Frontal cortex (tissue), 4 donors: ENCODE data around the gene VSTM2L. TPM values are rescaled to one million over a fixed set of nuclear protein-coding genes. Genes with fewer than 3 reads are reported as not detected.

Source experiments
- DNase-seq, 2 donors: peaks; one replicate each; pipeline ENCODE4 v3.0.0; 2012; ENCODE audit warnings: low spot score in 2 of 2
- FAIRE-seq: peaks from 2 replicates; lab custom pipeline; 2012; peaks lifted over from hg19 to GRCh38; lab: Jason Lieb, UNC
- total RNA-seq: library from RNA; depleted of rRNA; stranded (reverse); fragments of >200 nt; gene quantifications from one replicate; pipeline ENCODE4 v1.2.3, GENCODE V29; 2014
- donor health status: control.
- donor health status: control.
- donor health status: control.

VSTM2L gene
- total RNA-seq, 1 donor from 2014 or later = 201 TPM

DNA sequence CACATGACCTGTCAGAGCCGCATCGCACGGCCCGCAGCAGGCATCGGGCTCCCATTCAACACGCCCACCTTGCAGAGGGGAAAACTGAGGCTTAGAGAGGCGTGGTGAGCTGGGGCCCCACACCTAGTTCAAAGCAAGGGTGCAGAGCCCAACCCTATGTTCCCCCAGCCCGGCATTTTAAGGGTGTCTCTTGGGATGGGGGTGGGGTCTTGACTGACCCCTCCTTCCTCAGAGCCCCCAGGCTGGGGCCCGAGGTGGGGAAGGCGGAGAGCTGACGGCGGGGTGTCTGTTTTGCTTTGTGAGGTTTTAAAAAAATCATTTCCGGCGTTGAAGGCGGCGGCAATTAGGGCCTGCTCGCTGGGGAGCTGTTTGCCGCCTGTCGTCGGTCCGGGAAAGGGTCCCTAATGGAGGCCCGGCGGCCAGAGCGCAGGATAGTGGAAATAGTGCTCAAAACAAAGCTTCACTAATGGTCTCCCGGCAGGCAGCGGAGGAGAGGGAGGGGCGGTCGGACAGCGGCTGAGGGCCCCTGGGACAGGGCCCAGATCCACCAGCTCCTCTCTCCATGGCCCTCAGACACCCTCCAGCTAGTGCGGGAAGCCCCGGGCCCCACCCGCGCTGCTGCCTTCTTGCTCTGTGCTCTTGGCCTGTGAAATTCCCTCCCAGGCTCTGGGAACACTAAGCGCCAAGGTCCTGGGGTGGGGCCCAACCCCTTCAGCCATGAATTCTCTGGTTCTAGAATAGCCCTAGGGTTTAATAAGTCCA is 11.9 kb downstream of the VSTM2L start:
- no peak for DNase-seq
- no peak for FAIRE-seq

DNA sequence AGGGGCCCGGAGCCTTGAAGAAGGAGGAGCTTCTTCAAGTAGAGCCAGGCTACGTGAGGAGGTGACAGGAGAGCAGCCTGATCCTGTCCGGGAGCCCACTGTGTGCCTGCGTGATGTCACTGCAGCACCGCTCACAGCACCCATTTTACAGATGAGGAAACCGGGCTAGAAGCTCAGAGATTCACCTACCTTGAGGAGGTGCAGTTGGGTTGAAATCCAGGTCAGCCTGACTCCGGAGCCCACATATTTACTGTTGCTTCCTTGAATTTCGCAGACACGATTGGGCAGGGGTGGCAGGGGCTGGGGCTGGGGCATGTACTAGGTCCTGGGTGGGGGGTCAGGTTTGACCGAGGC is 12.5 kb downstream of the VSTM2L start:
- FAIRE-seq (no peak), DNase-seq (no peak)

DNA sequence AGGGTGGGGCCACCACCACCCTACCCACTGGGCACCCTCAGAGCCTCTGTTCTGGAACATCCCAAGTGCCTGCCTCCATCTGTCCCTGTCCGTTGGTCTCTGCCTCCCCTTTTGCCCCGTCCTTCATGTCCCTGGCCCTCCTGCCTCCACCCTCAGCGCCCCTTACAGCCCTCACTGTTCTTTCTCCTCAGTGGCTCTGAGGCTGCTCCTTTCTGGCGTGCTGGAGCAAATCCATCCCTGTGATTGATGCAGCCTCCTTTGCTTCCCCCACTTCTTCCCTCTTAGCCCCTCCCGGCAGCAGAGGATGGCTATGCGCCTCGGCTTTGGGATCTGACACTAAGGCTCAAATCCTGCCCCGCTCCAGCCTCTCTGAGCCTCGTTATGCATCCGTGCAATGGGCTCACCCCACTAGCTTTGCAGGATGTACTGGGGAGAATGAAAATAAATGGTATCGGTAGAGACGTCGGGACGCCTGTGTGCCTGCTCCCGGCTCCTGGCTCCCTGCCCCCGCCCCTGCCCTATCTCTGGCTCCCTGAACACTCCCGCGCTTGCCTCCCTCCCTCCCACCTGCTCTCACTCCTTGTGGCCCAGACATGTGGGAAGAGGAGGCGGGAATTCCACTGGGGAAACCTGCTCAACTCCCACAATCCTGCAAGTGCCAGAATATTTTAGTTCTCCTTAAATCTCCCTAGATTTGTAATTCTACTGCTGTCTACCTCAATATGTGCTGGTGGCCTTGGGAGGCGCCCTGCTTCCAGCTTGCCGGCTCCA is 13.1 kb downstream of the VSTM2L start:
- no peak for FAIRE-seq

DNA sequence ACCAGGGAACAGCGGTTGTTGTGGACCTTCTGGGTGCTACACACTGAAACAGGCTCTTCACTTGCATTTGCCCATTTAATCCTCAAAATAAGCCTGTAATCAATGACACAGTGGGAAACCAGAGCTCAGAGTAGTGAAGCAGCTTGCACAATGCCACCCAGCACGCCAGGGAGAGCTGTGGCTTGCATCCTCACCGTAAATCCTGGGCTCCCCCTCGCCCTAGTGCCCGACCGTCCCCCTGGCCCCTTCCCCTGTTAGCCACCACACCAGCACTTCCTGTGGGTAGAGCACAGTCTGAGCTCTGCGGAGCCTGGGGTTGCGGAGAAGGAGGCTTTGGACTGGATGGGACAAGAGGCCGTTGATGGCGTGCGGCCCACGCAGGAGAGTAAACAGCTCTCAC is 14.5 kb downstream of the VSTM2L start:
- DNase-seq (no peak), FAIRE-seq (no peak)

More for the DNA sequence above, 13.1 kb downstream of the VSTM2L start:
- DNase-seq = peak in 1 of 2 donors; percentile 58

DNA sequence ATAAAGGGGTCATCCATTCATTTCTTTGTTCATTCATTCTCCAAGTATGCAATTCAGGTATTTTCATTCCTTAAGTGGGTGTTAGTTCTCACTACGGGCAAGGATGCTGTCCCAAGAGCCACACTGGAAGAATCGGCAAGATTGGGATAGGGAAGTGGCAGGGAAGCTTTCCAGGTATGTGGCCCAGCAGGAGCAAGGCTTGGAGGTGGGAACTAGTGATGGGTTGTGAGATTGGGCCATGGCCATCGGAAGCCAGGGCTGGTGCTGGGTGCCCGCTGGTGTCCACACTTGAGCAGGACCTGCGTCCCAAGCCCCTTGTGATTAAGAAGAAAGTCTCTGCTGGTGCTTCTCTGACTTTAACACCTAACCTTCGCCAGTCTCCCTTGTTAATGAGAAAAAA is 15.1 kb downstream of the VSTM2L start:
- DNase-seq = no peak
- no peak for FAIRE-seq

DNA sequence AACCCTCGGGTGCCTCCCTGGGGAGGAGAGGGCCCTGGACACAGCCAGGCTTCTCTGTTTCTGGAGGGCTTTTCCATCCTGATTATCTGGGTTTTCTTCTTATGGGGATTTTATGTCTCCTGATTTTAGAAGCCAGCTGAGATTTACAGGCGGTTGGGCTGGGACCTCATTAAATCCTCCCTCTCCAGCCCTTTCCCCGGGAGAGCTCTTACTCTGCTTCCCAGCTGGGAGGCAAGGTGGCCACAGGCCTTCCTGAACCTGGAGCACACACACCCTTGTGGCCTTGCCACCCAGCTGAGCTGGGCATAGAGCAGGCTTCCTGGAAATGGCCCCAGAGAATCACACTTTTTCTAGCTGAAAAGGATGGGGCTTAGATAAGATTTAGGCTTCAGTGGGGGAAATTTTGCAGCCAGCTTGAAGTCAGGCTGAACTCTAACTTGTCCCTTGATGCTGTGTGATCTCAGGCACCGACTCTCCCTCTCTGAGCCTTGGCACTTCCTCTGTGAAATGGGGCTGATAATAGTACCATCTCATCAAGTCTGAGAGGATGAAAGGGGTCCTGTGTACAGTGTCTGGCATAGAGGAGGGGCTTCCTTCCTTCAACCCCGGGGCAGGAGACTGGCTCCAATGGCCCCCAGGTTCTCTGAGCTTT is 16.6 kb downstream of the VSTM2L start:
- DNase-seq = no peak
- FAIRE-seq = no peak

DNA sequence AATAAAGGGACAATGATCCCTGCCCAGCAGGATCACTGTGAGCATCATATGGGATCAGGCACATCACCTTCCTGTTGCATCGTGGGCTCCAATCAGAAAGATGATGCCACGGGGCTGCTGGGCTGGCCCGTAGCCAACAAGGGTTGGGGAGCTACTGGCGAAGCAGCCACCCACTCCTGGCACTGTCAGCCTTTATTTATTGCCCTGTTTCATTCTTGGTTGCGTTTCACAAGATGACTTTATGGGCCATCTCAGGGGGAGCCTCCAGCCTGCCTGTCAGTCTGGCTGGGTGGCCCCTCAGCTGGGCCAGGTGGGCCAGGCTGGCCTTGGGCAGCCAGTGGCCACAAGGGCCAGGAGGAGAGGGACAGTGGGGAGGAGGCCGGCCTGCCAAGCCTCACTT is 17.3 kb downstream of the VSTM2L start:
- DNase-seq = no peak
- no peak for FAIRE-seq

DNA sequence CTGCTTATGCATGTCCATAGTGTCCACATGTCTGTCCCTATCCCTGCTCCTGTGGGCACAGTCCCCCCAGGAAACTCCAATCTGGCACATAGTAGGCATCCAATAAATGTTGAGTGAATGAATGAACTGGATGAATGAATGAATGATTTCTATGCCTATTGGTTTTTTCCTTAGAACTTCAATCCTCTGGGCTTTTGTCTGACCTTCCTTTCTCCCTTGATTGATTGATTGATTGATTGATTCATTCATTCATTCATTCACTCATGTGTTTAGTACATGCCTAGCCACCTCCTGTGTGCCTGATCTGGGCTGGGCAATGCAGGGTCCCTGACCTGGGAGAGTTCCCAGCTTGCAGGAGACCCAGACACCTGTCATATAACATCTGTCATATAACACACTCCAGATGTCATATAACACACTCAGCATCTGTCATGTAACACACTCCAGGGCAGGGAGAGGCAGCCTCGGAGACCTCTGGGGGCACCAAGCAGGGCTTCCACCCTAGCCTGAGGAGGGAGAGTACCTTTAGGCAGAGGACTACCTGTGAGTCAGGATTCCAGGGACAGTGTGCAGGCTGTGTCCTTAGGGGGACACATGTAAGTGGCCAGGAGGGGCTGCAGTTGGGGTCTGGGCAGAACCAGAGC is 17.9 kb downstream of the VSTM2L start:
- FAIRE-seq (no peak), DNase-seq (no peak)

DNA sequence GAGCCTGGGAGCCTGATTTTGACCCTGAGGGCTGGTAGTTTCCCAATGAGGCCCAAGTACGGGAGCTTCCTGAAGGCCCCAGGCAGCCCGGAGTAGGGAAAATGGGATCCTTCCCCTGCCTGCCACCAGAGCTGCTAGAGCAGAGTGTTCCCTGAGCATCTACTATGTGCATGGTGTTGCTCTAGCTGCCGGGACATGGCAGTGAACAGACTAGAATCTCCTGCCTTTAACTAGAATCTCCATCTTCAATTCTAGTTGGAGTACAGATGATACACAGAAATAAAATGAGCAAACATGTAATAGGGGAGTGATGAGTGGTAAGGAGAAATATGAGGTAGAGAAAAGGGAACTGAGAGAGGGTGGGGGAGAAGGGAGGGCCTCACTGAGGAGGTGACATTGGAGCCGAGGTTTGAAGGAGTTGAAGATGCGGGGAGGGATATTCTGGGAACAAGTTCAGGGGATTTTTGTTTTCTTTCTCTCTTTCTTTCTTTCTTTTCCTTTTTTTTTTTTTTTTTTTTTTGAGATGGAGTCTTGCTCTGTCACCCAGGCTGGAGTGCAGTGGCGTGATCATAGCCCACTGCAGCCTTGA is 18.5 kb downstream of the VSTM2L start:
- DNase-seq = no peak
- no peak for FAIRE-seq

DNA sequence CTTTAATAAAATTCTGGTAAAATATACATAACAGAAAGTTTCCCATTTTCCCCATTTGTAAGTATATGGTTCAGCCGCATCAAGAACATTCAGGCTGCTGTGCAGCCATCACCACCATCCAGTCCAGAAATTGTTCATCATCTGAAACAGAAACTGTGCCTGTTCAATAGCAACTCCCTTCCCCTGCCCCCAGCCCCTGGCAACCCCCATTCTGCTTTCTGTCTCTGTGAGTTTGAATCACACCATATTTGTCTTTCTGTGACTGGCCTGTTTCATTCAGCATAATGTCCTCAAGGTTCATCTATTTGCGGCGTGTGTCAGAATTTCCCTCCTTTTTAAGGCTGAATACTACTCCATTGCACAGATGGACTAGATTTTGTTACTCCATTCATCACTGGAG is 19.1 kb downstream of the VSTM2L start:
- DNase-seq (no peak), FAIRE-seq (no peak)

DNA sequence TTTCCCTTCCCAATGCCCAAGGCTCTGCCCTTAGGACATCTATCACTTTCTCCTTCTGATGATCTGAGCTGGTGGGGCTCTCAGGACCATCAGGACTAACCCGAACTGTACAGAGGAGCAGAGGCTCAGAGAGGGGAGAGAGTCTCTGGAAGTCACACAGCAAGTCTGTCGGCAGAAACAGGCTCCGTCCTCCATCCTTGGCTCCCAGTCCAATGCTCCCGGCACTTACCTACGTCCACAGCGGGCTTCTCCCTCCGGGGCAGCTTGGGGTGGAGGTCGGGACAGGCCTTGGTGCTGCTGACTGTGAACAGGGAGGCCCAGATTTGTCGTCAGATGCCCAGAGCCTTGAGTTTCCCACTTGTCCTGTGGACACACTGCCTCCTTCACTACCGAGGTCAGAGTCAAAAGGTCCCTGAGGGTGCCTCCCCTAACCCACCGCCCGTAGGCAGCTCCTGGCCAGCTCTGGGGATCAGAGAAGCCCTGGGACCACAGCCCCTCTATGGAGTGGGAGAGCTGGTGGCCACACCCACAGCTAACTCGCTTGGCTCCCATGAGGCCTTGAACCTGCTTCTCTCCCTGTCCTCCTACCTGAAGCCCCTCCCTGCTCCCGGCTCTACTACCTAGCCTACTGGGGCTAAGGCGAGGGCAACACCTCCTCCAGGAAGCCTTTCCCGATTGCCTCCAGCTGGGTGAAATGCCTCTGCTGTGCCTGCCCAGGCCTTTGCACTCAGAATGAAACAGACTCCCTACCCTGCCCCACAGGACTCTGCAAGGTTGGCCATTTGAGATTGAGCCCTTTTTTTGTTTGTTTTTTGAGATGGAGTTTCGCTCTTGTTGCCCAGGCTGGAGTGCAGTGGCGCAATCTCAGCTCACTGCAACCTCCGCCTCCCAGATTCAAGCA is 22.6 kb downstream of the VSTM2L start:
- DNase-seq = no peak

DNA sequence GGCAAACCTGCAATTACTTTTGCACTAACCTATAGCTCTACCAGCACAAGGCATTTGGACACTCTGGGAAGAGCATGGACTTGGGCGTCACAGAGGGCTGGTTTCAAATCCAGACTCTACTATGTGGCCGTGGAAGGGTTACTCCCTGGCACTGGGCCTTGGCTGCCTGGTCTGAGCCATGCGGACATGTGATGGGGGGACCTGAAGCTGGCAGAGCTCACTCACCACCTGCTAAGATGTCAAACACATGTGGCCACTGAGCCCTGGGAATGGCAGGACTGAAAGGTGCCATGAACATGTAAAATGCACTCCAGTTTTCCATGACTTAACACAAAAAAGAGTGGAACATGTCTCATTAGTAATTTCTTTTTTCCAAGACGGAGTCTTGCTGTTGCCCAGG is 23.7 kb downstream of the VSTM2L start:
- DNase-seq (no peak), FAIRE-seq (no peak)

More for the DNA sequence above, 22.6 kb downstream of the VSTM2L start:
- FAIRE-seq = no peak

DNA sequence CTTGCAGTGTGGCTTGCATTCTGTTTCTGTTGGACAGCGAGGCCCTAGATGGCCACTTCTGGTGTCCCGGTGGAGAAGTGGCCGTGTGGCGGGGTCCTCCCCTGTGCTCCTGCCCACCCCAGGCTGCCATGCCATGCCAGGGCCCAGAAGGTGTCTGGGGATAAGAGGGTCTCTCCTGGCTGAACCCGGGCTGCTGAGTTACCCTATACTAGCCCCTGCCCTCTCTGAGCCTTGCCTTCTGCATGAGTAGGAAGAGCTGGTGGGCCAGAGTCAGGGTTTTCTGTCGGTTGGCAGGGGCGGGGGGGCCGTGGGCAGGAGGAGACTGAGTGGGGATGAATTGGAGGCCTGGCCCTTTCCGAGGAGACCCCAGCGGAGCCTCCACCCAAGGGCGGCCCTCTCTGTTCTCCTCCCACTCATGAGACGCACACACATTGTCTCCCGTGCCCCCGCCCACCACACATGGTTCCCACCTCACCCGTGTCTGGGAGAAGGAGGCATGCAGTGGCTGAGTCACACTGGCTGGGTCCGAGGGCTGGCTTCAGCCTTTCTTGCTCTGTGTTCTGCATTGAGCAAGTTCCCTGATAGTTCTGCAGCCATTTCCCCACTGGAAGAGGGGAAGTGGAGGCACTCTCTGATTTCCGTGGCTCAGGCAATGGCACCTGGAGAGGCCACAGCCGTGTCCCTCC is 24.6 kb downstream of the VSTM2L start:
- DNase-seq (no peak), FAIRE-seq (no peak)

DNA sequence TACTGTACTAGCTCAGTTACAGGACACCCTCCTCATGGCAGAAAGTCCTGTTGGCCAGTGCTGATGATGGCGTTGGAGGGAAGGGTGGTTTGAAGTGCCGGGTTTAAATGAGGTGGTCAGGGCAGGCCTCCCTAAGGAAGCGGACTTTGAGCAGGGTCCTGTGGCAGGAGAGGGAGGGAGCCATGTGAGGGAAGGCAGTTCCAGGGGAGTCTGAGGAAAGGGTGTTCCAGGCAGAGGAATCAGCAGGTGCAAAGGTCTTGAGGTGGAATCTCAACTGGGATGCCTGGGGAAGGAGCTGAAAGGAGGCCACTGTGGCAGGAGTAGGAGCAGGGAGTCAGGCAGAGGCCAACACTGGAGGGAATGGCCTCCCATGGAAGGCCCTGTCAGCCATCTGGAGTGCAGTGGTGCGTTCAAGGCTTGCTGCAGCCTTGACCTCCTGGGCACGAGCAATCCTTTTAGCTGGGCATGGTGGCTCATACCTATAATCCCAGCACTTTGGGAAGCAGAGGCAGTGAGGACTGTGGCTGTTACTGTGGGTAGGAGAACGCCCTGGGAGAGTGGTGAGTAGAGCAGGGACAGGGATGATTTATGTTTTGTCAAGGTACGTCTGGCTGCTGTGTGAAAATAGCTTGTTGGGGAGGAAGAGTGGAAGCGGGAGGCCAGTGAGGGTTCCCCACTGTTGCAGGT is 26.2 kb downstream of the VSTM2L start:
- no peak for DNase-seq
- no peak for FAIRE-seq

DNA sequence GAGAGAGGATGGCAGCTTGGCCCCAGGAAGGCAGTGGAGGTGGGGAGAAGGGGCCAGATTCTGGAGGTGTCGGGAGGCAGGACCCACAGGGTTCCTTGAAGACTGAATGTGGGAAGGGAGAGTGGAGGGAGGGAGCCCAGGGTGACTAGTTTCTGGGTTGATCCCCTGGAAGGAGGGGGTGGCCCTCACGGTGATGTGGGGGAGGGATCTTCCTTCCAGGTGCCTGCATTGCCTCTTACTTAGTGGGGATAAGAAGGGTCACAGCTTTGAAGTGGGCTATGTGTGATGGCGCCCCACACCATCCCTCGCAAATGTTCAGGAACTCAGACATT is 26.7 kb downstream of the VSTM2L start:
- no peak for FAIRE-seq
- DNase-seq = no peak

DNA sequence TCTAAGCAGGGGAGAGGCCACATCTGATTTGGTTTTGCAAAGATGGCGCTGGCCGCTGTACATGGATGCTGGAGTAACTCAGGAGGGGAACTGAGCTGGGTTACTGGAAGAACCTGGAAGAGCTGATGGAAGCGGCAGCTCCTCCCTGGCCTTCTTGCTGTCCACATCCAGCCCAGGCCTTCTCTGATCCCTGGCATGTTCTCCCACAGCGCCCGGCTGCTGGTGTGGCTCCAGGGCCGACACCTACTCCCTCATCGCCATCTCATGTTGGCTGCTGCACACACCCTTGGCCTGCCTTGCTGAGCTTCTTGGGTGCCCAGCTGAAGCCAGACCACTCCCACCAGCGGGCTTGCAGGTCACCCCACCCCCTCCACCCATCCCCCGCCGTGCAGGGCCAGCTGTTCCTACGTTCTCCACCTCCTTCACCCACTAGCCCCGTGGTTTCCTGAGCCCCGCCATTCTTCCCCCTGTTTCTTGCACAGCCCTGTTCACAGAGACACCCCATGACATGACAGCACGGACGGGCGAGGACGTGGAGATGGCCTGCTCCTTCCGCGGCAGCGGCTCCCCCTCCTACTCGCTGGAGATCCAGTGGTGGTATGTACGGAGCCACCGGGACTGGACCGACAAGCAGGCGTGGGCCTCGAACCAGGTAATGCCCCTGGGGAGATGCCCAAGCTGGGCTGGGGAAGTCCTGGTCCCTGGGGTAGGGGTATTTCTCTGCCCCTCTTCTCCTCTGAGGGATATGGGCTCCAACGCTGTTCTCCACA is 28.4 kb downstream of the VSTM2L start:
- no peak for DNase-seq
- FAIRE-seq = no peak

DNA sequence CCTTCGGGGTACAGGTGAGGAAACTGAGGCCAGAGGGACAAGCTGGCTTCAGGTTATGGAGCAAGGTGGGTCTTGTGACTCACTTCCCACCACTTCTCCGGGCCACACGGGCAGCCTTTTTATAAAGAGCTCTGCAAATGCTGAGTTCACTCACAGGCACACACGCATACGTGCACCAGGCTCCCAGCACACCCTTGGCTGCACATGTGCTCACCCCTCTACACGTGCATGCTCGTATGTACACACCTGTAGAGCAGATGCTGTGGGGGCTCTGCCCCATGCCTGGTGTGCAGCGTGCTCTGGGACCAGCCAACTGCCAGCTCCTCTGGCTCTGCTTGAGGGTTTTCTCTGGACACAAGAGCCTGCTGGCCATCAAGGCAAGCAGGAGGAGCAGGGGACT is 29.1 kb downstream of the VSTM2L start:
- no peak for DNase-seq
- FAIRE-seq = no peak
